HG02759 (cell line): ENCODE data around the gene CDC42EP3.
A peak's percentile ranks its signal among the peaks of the same experiment; 100 is the strongest.

Experiments
- ATAC-seq: cut with Tn5 transposase; IDR thresholded peaks from one replicate; pipeline ENCODE4 v1.9.1; 2021; ENCODE audit warnings: mild to moderate bottlenecking, moderate library complexity; ENCODE audit not compliant: unreplicated experiment

The CDC42EP3 gene

DNA sequence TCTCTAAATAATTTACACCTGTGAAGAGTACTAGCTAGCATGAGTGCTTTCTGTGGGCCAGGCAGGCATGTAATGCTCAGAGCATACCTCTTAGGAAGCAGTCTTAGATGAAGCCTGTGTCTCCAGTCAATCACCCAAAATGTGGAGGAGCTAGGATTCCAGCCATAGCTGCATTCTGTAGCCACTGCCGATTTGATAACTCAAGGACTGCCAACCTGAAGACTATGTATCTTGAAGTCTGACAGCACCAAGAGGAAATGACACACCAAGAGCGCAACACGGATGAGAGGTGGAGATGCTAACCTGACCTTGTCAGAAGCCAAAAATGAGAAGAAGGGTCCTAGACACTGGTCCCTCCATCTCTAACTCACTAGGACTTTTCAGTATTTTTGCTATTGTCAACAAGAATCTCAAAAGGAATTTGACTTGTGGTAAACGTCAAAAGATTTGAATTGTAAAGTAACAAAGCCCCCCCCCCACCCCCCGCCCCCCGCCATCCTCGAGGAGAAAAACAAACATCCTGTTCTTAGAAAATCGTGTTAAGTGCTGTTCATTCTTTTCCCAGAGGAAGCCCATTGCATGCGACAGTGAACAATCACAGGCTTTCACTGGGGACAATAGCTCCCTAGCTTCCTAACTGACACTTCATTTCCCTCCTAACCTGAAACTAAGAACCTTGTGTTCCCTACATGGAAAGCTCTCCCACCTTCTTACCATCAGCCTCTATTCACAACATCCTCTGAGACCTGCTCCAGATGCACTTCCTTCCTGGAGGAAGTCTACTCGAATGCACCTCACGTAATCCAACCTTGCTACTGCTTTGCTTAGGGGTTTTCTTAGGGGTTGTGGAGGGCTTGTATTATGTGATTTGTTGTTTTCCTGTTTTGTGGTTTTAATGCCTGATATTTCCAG lies 14.7 kb downstream of the CDC42EP3 start:
- ATAC-seq, result no peak

DNA sequence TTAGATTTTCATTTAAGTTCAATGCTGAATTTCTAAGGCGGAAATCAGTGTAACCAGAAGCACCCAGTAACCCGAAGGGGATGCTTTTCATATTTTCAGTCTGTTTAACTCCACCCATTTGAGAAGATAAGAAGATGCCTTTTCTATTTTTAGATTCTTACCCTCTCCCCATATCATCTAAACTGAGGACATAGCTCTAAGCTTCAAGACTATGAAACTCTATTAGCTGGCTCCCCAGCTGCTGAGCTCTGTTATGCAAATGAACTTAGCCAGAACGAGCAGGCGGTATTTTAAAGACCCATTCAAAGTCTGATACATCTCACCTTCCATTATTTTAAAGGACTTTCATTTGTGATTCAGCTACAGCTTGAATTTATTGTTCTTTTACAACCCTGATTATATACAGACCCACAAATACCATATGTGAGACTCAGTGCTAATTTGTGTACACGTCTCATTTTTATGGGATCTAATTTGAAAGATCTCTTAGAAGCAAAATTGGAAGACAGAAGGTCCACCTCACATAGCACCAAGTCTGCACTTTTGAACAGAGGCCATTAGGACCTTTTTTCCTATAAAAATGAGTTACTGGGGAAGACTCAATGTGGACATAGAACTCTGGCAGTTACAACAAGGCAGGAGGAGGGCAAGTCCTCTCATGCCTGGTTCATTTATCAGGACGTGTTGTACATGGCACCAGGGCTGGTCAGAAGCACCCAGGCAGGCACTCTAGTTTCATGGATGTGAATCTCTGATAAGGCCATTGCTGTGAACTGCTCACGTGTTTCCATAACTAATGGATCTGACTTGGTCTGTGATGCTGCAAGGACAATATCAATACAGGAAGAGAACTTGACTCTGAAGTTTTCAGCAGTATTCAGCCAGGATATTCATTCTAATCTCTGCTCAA lies 16.3 kb downstream of the CDC42EP3 start:
- ATAC-seq, result peak; percentile 67

DNA sequence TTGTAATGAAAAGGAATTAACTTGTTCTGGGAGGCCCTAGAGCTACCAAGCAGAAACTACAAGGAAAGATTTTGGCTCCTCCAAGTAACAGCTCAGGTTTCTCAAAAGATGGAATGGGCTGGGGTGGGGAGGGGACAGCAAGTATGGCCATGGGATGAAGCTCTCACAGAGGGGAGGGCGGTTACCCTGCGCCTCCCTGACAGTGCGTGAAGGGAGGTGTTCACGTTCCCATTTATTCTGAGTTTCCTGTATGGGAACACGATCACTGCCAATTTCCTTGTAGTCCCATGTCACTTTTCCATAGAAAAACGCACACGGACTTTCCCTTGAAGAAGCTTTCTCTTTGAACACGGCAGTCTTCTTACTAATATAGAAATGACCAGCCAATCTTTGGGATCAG lies 17.0 kb downstream of the CDC42EP3 start:
- no peak for ATAC-seq

DNA sequence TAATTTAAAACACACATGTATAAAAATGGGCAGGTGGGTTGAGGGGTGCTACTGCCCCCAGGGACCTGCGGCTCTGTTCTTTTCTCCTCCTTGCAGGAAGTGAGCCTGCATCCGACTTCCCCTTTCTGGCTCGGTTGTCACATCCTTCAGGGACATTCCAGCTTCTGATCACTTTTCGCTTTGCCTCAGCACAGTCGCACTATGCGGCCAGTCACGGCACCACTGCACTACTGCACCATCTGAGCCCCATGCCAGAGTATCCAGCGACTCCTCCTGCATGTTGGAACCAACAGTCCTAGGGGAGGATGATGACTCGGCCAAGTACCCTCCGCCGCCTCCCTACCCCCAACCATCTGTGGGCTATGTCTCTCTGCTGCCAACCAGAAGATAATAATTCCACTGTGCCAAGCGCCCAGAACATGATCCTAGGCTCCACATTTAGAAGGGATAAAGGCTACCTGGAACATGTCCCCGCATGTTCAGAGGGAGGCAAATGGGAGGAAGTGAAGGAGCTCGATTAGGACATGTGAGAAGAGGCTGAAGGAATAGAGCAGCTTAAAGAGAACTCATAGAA lies 17.6 kb downstream of the CDC42EP3 start:
- ATAC-seq, result peak; percentile 49

DNA sequence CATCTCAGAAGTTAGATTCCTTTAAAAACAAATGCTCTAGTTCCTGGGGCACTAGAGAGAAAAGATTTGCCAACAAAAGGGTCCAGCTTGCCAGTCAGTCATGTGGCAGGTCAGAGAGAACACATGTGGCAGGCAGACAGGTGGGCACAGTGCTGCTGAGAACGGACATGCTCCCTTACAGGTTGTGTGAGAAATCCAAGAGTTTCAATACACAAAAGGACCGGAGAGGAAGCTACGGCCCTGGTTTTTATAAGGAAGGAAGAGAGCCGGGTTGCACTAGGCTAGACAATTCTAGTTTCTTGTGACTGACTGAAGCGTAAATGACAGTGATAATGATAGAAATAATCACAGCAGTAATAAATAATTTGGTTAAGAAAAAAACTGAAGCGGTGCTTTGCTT lies 18.3 kb downstream of the CDC42EP3 start:
- ATAC-seq, result no peak

DNA sequence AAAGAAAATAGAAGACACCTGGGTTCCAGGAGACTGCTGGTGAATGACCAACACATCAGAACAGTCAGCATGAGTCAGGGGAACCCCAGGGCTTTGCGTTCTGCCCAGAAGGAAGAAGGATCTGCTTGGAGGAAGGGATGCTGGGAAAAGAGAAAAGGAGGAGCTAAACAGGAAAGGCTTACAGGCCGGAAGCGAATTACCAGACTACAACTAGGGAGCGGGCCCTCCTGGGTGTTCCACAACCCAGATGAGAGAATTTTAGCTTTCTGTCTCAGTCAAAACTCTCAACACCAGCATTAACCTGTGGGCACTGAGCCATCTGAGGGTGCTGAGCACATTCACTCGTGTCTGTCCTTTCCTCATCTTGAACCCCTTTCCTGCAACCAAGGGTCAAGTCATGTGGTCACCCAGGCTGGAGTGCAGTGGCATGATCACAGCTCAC lies 19.2 kb downstream of the CDC42EP3 start:
- no peak for ATAC-seq

DNA sequence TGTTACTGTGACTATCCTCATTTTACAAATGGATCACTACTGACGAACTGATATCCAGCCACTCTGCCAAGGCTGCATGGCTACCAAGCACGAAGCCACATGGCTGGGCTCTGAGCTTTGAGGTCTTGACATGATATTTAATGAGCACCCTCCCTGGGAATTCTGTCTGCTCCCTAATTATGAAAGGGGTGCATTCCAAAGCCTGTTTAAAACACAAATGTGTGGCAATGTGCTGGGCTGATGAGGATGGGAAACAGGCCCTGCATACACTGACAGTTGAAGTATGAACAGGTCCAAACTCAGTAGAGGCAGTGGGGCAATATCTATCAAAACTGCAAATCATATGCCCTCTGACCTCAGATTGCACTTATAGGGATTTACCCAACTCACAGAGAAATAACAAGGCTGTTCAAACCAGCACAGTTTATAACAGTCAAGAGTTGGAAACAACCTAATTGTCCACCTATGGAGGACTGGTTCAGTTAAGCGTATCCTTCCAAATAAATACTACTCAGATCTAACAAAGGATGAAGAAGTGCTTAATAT lies 20.8 kb downstream of the CDC42EP3 start:
- ATAC-seq, result no peak

DNA sequence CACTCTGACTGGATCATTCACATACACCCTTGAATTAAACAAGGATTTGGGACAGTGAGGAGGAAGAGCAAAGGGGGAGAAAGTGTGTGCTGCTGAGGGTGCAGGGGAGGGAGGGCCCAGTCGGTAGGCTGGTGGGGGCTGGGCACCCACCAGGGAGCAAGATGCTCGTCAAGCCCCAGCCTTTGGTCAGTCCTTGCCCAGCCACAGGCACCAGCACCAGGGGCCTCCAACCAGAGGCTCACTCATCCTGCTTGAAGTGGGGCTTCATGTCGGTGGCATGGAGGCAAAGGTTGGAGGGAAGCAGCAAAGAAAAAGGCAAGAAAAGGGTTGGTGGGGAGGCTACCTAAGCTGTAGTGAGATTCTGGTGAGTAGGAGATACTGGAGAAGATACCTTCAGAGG lies 21.9 kb downstream of the CDC42EP3 start:
- no peak for ATAC-seq

DNA sequence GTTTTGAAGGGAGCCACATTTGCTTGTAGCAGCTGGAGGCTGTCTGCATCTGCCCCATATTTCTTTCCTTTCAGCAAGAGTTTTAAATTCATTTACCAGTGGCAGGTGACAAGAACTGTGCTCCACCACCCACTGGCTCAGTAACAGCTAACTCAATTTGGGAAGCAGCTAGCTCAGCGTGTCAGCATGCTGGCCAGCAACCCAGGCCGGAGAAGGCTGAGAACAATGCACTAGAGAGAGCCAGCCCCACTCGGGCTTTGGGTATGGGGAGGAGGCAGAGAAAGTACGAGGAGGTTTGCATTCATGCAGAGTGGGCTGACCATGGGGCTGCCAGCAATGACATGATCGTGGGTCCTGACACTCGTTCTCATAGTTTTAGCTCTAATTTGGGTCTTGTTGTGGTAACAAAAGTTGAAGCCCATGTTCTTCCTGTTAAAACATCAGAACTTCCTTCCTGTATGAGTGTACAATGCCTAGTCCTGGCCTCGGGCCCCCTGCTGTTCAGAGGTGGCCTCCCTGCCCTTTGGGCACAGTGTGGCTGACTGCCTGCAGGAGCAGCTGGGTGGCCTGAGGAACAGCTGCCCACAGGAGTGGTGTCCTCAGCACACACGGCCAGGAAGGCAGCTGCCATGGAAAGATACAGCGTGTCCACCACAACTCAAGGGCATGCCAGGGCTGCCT lies 23.0 kb downstream of the CDC42EP3 start:
- no peak for ATAC-seq

DNA sequence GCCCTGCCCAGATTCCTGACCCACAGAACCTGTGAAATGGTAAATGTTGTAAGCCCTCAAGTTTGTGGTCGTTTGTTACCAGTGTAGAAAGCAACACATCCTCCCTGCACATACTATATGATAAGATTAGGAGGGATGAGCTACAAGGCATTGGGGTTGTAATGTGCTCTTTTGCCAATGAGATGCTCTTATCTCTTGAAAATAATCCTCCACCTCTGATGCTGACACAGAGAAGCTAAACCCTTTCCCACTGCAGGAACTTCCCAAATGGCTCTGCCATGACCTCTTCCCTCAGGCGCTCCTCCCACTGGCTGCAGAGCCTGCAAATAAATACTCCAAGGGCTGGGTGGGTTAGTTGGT lies 23.5 kb downstream of the CDC42EP3 start:
- no peak for ATAC-seq

DNA sequence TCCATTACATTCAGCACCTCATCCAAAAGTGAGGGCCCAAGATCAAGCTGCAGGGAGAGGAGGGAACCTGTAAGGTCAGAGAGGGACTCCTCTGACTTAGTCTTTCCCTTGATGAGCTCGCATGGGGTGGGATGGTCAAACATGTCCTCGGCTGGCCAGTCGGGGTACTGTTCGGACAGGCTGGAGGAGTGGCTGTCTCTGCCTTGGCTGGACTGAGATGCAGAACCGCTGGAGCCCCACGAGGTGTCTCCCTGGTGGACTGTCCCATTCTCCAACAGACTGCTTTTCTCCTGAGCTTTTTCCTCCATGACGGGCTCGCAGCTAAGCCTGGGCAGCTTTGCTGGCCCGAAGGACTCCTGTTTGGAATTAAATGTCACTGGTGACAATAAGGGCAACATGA lies 25.6 kb downstream of the CDC42EP3 start:
- no peak for ATAC-seq

DNA sequence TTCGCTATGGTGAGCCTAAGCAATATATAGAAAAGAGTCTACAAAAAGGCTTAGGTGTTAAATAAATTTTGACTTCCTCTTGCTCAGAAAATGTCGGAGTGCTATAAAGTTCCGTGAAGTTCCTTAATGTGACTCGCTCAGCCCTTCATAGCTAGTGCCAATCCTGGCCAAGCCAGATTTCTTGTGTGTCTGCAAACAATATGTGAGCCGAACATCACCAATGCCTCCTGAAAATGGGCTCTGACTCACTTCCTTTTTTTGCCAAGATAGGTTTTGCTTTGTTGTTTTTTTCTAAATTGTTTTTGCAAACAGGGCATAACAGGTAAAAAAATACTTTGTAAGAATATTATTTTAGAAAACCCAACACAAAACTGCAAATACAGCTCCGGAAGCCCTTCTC lies 26.1 kb downstream of the CDC42EP3 start:
- ATAC-seq, result no peak

DNA sequence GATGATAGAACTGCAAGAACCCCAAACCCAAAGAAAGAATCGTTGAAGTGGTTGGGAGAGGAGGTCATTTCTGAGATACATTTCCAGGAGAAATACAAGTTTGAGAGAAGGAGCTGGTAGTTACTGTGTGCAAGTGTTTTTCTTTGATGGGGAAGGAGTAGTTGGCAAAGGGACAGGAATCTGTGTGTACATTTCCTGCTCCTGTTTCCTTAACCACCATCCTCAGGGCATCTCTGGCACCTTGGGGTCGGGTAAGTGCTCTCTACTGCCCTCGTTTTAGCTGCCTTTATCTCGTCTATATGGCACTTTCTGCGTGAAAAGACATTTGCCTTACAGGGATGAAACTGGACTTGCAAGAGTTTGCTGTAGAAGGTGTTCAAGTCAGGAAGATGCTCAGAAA lies 27.3 kb downstream of the CDC42EP3 start:
- ATAC-seq, result no peak

DNA sequence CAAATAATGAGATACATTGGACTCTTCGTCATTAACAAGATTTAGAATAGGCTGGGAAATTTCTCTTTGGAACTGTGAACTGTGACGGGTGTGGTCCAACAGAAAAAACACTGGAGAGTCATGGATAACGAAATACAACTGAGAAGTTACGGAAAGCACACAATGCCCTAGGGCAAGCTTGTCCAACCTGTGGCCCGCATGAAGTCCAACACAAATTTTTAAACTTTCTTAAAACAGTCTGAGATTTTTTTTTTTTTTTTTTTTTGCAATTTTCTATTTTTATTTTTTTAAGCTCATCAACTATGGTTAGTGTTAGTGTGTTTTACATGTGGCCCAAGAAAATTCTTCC lies 27.7 kb downstream of the CDC42EP3 start:
- no peak for ATAC-seq

DNA sequence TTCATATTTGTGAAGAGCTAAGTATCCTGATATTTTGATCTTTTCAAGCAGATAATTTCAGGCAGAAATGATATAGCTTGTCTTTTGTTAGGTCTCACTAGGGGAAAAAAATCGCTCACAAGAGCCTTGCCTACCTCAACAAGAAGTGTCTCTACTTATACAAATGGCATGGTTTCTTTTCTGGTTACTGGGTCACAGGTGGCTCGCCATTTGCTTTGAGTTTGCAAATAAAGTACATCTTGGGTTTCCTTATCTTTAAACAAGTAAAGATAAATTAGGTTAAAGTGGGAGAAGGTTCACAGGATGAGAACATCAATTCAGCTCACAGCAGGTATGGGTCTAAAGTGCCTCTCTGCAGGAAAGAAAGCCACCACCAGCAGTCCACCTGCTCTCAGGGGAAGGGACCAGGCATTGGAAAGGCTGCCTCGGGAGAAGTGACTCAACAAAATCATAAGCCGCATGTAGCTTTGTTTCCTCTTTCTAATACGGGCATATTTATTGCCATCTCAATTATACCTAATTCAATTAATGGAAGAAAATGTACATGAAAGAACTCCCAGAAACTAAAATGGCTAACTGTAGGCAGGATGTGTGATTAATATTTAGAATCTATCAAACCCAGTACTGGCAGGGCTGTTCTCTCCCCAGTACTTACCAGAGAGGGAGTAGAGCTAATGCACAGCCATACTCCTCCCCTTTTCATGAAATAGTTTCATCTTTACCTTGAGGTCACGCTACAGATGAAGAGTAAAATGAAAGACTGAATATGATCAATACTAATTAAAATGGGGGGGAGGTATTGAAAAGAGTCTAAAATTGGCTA lies 28.3 kb downstream of the CDC42EP3 start:
- ATAC-seq, result no peak

DNA sequence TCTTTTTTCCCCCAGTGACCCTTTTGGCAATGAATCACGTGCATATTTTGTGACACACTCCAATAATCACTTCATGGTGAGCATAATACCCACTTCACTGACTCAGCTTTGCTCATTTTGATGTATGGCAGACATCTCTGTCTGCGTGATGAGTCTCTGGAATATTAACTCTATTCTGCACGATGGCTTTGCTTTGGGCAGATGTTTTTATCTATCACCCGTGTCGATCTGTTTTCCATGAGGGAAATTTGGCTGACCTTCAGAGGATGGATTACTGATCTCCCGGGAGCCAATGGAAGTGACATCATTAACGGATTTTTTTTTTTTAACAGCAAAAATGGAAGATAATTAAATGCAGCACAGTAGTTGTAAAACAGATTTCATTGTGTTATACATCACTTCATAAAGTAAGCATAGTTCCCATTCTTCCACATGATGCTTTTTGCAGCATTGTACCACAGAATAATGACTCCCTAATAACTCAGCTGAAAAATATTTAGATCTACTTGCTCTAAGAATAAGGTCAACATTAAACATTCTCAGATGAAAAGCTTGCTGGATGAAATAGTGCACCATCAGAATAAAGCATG lies 29.8 kb downstream of the CDC42EP3 start:
- ATAC-seq, result no peak

DNA sequence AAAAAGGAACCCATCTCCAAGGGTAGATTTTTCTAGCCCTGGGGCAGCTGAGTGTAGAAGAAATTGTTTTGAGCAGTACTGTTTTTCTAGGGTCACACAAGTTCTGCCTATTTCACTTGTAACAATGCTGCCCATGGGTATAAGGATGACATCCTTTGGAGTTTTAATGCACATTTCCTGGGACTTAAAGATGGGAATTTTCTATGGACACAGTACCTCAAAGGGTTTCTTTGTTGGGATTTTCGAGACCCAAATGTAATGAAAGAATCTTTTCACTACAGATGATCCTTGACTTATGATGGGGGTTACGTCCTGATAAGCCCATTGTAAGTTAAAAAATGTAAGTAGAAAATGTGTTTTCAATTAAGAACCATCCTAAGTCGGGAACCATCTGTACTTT lies 31.8 kb downstream of the CDC42EP3 start:
- ATAC-seq, result no peak

DNA sequence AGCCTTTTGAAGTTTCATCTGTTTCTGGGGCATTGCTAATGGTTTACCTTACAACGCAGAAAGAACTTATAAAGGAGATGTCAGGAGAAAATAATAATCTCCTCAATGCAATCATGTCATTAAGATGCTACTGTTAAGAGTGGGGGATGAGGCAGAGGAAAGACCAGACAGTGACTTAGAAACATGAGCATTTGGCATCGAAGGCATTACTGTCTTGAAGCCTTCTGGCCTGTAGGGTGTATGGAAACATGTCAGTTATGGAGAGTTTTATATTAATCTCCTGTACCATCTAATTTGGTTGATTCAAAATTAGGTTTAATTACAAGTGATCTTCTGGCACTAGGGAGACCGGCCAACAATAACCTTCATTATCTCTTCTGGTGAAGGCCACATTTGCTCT lies 32.5 kb downstream of the CDC42EP3 start:
- no peak for ATAC-seq

DNA sequence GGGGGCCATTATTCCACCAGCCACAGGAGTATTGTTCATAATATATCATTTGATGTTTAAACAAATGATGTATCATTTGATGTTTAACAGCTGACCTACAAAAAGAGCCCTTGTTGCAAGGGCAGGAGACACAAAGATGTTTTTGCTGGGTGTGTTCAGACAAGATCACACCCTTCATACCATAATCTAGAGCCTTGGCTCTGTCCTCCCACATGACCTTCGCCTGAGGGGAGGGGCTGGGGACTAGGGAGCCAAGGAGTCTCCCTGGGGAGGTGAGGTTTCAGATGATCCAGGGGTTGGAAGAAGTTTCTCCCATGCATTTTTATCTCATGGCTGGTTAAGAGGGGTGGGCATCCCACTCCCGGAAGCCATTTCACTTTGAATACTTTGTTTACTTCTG lies 33.5 kb downstream of the CDC42EP3 start:
- ATAC-seq, result no peak
